ENCODE measurements around the gene SEMA4D.

The SEMA4D gene

GRCh38 chr9:89339807-89340206 lies 158.1 kb downstream of the SEMA4D start:
- in situ Hi-C loops (cut with MboI; ENCODE audit: low sequenced_read_pairs): no loop called here

DNA sequence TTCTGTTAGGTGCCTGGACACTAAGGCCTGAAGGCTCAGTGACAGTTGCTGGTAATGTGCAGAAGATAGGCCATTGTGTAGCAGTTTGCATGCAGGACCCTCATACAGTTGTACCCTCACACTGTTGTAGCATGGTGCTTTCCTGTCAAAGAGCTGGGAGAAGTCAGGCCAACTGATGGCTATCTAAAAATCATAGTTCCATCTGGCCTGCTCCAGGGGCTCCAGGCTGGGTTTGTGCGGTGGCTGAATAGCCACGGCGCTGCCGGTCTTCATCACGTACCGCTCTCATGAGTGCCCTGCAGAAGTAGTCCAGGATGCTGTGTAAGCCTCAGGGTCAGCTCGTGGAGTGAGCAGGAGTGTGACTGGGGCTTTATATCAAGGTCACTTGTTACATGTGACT lies 167.4 kb downstream of the SEMA4D start:
- in situ Hi-C loops (cut with MboI; ENCODE audit: low sequenced_read_pairs): no loop called here

- in situ Hi-C loops (cut with MboI; ENCODE audit: low sequenced_read_pairs): no loop called here
Measured at GRCh38 chr9:89329917-89330316, 168.0 kb downstream of the SEMA4D start.

- in situ Hi-C loops (cut with MboI; ENCODE audit: low sequenced_read_pairs): no loop called here
Measured at GRCh38 chr9:89328064-89328463, 169.8 kb downstream of the SEMA4D start.

DNA sequence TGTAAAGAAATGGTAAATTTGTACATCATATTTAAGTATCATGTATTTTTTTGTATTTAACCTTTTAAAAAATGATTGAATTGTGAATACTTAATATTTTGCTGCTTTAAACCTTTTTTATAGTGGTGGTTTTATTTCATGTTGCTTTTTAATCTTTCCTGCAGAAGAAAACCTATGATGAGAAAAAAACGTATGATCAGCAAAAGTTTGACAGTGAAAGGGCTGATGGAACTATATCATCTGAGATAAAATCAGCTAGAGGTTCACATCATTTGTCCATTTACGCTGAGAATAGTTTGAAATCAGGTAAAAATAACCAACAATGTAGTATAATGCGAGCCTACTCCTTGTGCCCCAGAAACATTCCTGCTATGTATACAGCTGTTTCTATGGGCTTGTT lies 172.2 kb downstream of the SEMA4D start:
- in situ Hi-C loops (cut with MboI; ENCODE audit: low sequenced_read_pairs): no loop called here

DNA sequence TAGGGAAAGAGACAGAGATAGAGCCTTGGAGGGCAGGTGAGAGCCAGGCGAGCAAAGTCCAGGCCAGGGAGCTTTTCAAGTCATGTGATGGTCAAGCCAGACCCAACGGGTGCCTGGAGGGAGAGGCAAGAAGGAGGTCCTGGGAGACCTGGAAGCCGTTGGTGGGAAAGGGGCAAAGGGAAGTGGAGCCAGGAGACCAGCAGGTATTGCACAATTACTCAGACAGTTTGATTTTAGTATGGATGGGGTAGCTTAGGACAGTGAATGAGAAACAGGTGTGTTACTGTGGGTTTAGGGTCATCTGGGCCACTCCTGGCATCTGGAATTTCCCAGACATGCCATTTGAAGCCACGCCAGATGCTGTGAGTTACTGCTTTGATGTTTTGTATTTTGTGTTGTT lies 174.5 kb downstream of the SEMA4D start:
- in situ Hi-C loops (cut with MboI; ENCODE audit: low sequenced_read_pairs): no loop called here

- in situ Hi-C loops (cut with MboI; ENCODE audit: low sequenced_read_pairs): no loop called here
Measured at GRCh38 chr9:89319015-89319905, 178.7 kb downstream of the SEMA4D start.

DNA sequence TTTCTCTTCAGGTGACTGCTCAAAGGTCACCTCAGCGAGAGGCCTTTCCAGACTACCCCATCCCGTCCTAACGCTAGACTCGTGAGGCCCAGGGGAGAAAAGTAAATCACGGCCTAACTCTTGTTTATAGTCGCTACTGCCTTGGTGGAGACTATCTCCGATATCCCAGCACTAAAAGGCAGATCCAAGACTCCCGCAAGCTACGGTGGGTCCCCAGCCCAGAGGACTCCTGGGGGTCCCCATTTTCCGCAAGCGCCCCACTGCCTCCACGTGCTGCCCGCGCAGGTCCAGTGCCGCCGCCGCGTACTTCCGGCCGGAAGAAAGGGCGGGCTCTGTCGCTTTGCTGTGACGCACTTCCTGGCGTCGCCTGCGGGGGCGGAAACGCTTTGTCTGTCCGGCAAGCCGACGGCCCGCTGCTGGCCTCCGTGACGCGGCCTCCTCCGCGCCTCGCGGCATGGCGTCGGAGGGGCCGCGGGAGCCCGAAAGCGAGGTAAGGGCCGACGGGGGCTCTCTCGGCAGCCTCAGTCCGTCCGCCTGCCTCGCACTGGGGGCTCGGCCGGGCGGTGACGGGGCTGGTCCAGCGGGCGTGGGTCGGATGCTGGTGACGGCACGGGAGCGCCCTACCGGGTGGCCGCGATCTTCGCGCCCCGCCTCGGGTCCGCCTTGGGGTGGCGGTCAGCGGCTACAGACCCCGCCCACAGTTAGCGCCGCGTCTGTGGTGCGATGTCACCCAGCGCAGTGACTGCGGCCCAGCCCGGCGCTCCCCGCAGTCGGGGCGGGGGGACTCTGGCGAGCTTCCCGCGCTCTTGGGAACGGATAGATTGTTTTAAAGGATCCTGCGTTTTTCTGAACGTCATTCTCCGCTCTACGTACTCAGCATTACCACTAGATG lies 179.5 kb downstream of the SEMA4D start, which contains the start of gene SECISBP2:
TSS of gene SECISBP2 (plus strand) at position 378 of the 892 bp plus-strand sequence. CDS start at position 455, 77 bp downstream.
- in situ Hi-C loops (cut with MboI; ENCODE audit: low sequenced_read_pairs): no loop called here

DNA sequence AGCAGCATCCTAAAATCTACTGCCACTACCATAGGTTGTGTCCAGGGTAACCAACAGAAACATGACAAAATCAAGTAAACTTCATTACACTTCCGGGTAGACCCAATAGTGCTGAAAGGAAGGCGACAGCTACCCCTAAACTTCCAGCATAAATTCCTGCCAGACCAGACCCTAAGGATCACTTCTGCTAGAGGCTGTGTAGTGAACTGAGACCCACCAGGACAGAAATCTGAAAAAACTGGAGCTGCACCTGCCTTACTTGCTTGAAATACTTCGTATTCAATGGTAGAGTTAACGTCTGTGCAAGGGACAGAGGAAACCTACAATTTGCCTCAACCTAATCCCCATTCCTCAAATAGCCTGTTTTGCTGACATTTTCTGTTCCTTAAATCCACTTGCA lies 180.6 kb downstream of the SEMA4D start:
- in situ Hi-C loops (cut with MboI; ENCODE audit: low sequenced_read_pairs): no loop called here

- in situ Hi-C loops (cut with MboI; ENCODE audit: low sequenced_read_pairs): no loop called here
Measured at GRCh38 chr9:89315482-89315881, 182.4 kb downstream of the SEMA4D start.

GRCh38 chr9:89314955-89315354 lies 183.0 kb downstream of the SEMA4D start:
- in situ Hi-C loops (cut with MboI; ENCODE audit: low sequenced_read_pairs): no loop called here

DNA sequence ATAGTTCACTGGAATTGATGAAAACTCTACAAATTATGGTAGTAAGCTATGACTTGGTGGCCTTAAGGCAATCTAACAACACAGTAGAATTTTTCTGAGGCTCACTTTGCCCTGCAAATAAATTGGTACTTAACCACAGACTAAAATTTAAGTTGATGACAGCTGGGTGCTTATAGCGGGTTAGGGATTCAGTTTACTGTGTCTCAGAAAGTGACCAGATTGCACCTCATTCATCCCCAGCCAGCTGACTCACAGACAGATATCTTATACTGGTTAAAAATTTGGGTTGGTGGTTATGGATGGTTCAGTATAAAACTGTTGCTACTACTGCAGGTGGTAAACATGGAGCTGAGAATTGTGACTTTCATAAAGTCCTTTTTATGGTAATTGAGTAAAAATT lies 184.1 kb downstream of the SEMA4D start:
- in situ Hi-C loops (cut with MboI; ENCODE audit: low sequenced_read_pairs): no loop called here

DNA sequence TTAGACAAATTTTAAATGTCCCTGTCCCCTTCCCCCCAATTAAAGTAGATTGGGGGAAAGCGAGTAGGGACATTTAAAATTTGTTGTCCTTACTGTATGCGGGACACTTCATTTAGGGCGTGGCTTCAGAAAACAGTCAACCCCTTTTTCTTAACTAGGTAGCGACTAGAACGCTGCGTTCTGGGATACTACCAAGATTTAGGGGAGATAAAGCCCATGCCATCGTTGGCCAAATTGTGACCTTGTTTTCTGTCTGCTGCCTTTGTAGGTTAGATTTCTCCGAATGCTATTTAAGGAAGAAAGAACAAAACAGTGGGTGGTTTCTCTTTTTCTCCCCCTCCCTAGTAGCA lies 185.7 kb downstream of the SEMA4D start:
- in situ Hi-C loops (cut with MboI; ENCODE audit: low sequenced_read_pairs): no loop called here

DNA sequence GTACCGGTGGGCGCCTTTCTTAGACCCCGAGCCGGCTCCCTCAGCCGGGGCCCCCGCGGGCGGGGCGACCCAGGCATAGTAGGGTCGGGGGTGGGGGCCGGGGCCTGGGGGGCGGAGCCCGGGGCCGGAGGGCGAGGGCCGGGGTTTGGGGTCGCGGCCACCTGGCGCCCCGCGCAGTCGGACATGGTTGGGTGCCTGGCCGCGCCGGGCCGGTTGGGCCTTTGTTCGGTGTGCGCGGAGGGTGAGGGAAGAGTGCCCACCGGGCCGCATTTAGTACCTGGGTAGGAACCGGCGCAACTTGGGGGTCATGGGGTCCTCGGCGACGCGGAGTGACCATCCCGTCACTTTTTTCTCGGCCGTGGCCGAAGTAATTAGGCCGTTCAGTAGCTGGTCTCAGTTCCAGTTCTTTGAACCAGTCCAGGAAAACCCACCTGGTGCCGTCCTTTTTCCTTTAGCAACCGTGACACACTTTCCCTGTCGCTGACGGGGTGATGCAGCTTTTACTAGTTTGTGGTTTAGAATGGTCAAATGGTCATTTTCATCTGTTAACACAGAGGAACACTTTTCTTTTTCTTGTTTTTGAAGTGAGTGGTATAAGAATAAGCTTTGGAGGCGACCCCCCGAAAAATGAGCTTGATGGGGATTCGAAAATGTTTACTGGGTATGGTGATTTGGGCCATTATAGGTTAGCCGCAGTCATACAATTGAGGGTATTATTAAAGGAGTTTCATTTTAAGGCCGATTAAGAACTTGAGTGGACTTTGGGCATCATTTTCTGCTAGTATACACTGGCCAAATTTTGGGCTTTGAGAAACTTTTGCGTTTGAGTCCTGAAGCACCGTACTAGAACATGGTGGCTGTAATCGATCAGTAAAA lies 186.3 kb downstream of the SEMA4D start:
- in situ Hi-C loops (cut with MboI; ENCODE audit: low sequenced_read_pairs): no loop called here

All from HL-60/S4 (cell line).